ENCODE results near the gene POLR3B.

DNA sequence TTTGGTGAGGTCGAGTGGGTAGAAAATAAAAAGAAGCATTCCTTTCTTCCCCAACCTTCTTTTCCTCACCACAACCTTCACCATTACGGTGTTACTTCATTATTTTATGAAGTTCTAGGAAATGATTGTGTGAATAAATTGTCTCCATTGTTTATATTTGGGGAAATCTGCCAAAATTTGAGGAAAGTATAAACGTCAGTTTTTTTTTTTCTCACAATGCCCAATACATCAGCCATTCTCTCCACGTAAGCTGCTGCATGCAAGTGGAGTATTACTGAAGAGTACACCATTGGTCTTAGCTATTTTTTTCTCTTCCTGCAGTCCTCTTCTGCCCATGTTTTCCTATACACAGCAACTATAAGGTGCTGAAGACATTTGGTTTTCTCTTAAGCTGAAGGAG, 9.1 kb upstream of the POLR3B start:
- TF ChIP-seq CTCF (conservative IDR thresholded peaks at IDR 0.05 in 1 of 2, IDR thresholded peaks at IDR 0.05 in 1 of 2; ENCODE audit: low read depth in 1 of 2, low read length in 2 of 2) (no peak), EZH2 (IDR thresholded peaks at IDR 0.05; ENCODE audit: low read length, missing control alignments) (no peak)
